H1 (cell line): ENCODE measurements around the gene LSM10.

Source experiments
- CREB1 ChIP-seq: IDR thresholded peaks from 2 replicates; pipeline ENCODE4 v1.6.1; 2012; ENCODE audit warnings: inconsistent platforms
- HDAC6 ChIP-seq: IDR thresholded peaks from one replicate; pipeline ENCODE4 v1.7.1; 2012; ENCODE audit warnings: low read depth, mild to moderate bottlenecking, inconsistent platforms, low read length, moderate library complexity
- POU5F1 ChIP-seq: IDR thresholded peaks from 2 replicates; pipeline ENCODE4 v1.6.1; 2011; ENCODE audit warnings: low read depth, mild to moderate bottlenecking, low read length, moderate library complexity
- TF ChIP-seq, protein P1 (sequence below): IDR thresholded peaks from 2 replicates; pipeline ENCODE4 v1.6.1; 2011; ENCODE audit warnings: low read length, improper control_type of control experiment

DNA sequence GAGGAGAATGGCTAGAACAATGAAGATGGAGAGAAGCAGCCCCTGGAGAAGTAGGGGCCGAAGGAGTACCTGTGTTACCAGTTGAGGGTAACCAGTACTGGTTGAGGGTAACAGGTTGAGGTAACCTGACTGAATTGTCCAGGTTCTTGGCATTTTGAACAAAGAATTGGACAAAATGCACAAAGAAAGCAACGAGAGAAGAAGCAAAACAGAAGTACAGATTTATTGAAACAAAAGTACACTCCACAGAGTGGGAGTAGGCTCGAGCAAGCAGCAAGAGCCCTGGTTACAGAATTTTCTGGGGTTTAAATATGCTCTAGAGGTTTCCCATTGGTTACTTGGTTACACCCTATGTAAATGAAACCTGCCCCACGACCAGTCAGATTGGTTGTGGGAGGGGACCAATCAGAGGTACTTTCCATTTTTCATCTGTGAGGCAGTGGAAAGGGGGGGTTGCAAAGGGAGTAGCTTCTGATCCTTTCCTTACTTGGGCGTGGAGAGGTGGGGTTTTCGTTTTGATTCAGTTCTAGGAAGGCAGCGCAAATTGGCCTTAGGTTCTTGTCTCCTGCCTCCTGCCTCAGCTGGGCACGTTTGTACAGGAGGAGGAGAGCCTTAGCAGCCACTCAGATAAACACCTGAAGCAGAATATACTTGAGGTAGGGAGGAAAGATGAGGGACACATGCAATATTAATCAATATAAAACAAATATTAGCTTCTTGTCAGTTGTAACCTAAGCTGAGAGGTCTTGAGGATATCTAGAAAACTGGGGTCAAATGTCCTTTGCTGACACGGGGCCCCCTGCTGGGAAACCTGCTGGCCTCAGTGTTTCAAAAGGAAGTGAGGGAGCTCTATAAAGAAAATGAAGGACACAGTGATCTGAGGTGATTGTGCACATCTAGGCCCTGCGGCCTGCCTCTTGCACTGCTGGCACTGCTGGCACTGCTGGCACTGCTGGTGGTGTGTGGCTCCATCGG, 14.3 kb upstream of the LSM10 start:
- TF ChIP-seq HDAC6 (no peak), POU5F1 (no peak), CREB1 (no peak)
- TF ChIP-seq, protein P1, sequence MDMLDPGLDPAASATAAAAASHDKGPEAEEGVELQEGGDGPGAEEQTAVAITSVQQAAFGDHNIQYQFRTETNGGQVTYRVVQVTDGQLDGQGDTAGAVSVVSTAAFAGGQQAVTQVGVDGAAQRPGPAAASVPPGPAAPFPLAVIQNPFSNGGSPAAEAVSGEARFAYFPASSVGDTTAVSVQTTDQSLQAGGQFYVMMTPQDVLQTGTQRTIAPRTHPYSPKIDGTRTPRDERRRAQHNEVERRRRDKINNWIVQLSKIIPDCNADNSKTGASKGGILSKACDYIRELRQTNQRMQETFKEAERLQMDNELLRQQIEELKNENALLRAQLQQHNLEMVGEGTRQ: no peak
